Right renal cortex interstitium (tissue), 3 donors: ENCODE data around the gene NDUFAF8. TPM values are rescaled to one million over a fixed set of nuclear protein-coding genes. Genes with fewer than 3 reads are reported as not detected.

Experiments
- DNase-seq, 3 donors: peaks; one replicate each; pipeline ENCODE4 v3.0.0-alpha.2; 2013; ENCODE audit warnings: low read depth in 3 of 3, low spot score in 2 of 3
- polyA plus RNA-seq, 3 donors: library from polyadenylated mRNA; unstranded; fragments of 120-200 nt; gene quantifications; one replicate each; pipeline ENCODE4 v1.2.1, GENCODE V29; 2013; ENCODE audit not compliant: insufficient read length in 3 of 3

NDUFAF8 gene
- polyA plus RNA-seq, 3 donors: 41.1 to 59.0 (median 53.6) TPM

GRCh38 chr17:81288715-81289114, 49.6 kb downstream of the NDUFAF8 start:
- DNase-seq: no peak

DNA sequence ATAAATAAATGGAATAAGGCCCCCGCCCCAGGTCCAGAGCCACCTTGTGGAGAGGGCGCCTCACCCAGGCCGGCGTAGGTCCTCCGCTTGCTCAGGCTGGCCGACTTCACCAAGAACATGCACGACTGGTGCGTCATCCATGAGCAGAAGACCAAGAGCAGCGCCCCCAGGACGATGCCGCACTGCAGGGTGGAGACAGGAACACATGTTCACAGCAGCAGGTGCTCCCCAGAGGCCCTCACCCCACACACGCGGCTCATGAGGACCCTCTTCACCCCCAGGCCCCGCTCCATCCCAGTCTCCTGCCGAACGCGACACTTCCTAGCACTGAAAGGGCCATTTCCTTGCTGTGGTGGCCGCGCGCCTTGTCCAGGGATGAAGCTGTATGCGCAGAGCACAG, 50.5 kb downstream of the NDUFAF8 start:
- DNase-seq: no peak

- DNase-seq: no peak
Measured at GRCh38 chr17:81290230-81290629, 51.1 kb downstream of the NDUFAF8 start.

Other genes starting within 250 kb of the NDUFAF8 start
- gene CHMP6, start 247.5 kb upstream of the NDUFAF8 start, polyA plus RNA-seq: 10 to 100 TPM; 28.3 to 31.9 (median 30.4) TPM
- 10 to 100 TPM; 34.8 to 40.4 (median 36.6) TPM for gene BAIAP2, start 204.2 kb upstream of the NDUFAF8 start, polyA plus RNA-seq
- under 1 TPM; 0.10 to 0.50 (median 0.10) TPM for gene PVALEF, start 73.8 kb upstream of the NDUFAF8 start, polyA plus RNA-seq
- gene AATK, start 73.1 kb upstream of the NDUFAF8 start, polyA plus RNA-seq: 1 to 10 TPM; 2.9 to 3.9 (median 3.1) TPM
- gene CEP131, start 16.4 kb upstream of the NDUFAF8 start, polyA plus RNA-seq: 10 to 100 TPM; 12.2 to 14.2 (median 12.2) TPM
- gene TEPSIN, start 263 bp upstream of the NDUFAF8 start, polyA plus RNA-seq: 10 to 100 TPM; 10.5 to 12.9 (median 11.8) TPM
- 10 to 100 TPM; 45.1 to 55.0 (median 46.6) TPM for gene SLC38A10, start 56.0 kb downstream of the NDUFAF8 start, polyA plus RNA-seq
- 10 to 100 TPM; 13.4 to 15.8 (median 15.2) TPM for gene BAHCC1, start 156.1 kb downstream of the NDUFAF8 start, polyA plus RNA-seq